Stimulated activated CD4-positive, alpha-beta T cell treated with anti-CD3 and anti-CD28 coated beads, Interleukin-1b, Interleukin-23, amount 100 ng/mL, for 48 hours (primary cell): ENCODE measurements around the gene ZNF784.
"Not testable (repeated sequence)": the region's sequence is repeated elsewhere in the genome, so short reads cannot be mapped to it uniquely, and the experiment has no call there.

Source experiments
- DNase-seq: peaks from one replicate; pipeline ENCODE4 v3.0.0-alpha.2; 2020

The ZNF784 gene

DNA sequence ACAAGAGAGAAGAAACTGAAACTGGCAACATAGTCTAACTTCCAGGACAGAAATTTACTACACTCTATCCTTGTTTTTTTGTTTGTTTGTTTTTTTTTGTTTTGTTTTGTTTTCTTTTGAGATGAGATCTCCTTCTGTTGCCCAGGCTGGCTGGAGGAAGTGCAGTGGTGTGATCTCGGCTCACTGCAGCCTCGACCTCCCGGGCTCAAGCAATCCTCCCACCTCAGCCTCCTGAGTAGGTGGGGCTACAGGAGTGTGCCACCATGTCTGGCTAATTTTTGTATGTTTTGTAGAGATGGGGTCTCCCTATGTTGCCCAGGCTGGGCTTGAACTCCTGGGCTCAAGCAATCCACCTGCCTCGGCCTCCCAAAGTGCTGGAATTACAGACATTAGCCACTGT, 42.1 kb downstream of the ZNF784 start:
- DNase-seq: not testable (repeated sequence)

DNA sequence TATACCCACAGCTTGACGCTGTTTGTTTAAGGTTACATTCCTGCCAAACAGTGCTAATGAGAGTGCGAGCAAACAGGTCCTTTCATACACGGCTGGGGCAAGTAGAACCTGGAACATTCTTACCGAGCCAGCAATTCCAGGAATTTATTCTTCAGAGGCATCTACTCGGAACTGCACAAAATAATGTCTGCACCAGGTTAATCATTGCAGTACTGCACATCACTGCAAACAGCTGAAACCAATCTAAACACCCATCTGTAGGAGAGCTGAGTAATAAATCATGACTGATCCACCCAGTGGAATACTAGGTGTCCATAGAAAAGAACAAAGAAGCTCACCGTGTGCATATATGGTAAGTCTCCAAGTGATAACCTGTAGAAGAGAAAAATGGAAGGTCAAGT, 42.5 kb downstream of the ZNF784 start:
- no peak for DNase-seq

GRCh38 chr19:55581145-55581822, 43.1 kb downstream of the ZNF784 start:
- no peak for DNase-seq

- DNase-seq: peak; percentile 85
These were observed 43.7 kb downstream of the ZNF784 start, which contains the start of gene ZNF579 for GRCh38 chr19:55580628-55581144. Gene ZNF579, minus strand, starts transcription at chr19:55580848. Its CDS starts 1,209 bp downstream, at chr19:55579639.

DNA sequence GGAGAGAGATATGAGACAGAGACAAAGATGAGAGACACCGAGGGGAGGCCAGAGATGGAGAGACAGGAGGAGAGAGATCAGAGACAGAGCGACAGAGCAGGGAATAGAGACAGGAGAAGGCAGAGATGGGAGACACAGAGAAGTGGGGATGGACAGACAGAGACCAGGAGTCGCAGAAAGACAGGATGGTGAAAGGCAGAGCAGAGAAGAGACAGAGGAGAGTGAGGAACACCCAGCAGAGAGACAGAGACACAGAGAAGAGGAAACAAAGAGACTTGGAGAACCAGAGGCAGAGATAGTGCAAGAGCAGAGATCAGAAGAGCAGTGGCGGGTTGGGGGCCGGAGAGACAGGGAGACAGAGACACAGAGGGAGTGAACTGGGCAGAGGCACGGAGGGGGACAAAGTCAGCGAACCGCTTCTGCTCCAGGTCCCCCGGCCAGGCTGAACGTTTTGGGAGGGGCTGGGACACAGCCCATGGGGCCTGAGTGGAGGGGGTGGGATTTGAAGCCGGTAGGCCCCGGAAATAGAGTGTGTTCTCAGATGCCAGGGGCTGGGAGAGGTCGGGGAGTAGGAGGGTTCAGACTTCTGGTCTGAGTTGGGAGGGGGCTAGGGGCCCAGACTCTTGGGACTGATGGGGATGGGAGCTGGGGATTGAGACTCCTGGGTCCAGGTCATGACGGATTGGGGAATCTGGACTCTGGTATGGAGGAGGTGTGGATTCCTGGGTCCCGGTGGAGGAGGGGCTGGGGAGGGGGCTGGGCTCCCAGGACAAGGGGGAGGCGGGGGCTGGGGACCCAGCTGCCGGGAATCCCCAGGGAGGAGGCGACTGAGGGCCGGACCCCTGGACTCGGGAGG, 44.4 kb downstream of the ZNF784 start:
- DNase-seq: no peak

DNA sequence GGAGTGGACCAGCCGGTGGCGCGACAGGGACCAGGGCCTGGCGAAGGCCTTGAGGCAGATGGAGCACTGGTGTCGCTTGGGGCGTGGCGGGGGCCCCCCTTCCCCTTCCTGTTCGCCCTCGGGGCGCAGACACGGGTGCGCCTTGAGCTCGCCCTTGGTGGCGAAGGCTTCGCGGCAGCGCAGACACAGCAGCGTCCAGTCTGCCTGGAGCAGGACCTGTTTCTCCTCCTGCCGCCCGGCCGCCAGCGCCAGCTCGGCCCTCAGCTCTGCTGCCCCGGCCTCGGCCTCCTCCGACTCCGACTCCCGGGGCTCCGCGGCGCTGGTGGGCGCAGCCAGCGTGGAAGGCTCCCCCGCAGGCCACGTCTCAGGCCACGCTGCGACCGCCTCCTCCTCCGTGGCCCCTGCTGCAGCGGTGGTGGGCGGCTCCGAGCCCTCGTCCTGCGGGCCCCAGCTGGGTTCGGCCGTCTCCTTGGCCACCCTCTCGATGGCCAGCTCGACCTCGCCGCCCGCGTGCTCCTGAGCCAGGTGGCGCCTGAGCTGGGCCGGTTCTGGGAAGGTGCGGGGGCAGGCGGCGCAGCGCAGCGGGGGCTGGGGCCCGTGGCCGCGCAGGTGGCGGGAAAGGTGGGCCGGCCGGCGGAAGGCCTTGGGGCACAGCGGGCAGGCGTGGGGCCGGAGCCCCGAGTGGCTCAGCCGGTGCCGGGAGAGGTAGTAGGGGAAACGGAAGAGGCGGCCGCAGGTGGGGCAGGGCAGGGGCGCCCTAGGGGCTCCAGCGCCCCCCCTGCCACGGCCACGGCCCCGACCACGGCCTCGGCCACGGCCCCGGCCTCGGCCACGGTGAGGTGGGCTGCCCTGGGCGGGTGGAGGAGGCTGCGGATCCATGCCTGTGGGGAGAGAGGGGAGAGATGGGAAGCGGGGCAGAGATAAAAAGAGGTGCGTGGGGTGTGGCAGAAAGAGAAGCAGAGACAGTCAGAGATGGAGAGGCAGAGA, 45.3 kb downstream of the ZNF784 start:
- no peak for DNase-seq

DNA sequence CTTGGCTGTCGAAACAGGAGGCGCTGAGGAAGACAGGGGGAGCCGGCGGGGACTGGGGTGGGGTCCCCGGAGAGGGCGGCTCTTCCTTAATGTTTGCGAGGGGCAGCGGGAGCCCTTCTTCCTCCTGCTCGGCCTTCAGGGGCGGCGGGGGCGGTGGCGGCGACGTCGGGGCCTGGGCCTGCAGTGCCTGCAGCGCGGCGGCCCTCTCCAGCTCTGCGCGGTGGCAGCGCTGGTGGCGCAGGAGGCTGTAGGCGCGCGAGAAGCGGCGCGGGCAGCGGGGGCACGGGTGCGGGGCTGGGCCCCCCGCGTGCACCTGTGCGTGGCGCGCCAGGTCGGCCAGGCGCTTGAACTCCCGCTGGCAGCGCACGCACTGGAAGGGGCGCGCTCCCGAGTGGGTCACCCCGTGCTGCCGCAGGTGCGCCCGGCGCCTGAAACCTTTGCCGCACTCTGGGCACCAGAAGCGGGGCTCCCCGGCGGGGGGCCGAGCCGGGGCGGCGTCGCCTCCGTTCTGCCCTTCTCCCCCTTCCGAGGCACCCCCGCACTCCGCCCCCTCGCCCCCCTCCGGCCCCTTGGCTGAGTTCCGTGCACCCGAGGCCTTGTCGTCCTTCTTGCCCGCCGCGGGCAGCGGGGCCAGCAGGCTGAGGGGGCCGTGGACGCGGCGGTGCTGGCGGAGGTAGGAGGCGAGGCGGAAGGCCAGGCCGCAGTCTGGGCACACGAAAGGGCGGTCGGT, 46.2 kb downstream of the ZNF784 start:
- DNase-seq: no peak

DNA sequence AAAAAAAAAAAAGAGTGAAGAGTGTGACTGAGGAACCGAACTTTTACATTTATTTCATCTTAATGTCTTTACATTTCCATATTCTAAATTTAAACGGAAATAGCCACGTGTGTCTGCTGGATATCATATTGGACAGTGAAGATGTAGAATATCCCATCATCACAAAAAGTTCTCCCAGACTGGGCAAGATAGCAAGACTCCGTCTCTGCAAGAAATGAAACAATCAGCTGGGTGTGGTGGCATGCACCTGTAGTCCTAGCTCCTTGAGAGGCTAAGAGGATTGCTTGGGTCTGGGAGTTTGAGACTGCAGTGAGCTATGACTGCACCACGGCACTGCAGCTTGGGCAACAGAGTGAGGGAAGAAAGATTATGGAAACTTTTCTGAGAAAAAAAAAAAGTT, 47.6 kb downstream of the ZNF784 start:
- DNase-seq: no peak

GRCh38 chr19:55573929-55574328, 50.4 kb downstream of the ZNF784 start:
- DNase-seq: not testable (repeated sequence)
